Measurements from ENCODE around the gene GRAP2.
"Not testable (repeated sequence)": the region's sequence is repeated elsewhere in the genome, so short reads cannot be mapped to it uniquely, and the experiment has no call there.

The GRAP2 gene

GRCh38 chr22:39873965-39874364 lies 26.9 kb upstream of the GRAP2 start:
- H3K36me3 ChIP-seq: no peaks in the 10 kb centered on the region
- no peak overlapping the region for H3K4me2 ChIP-seq
- H3K9ac ChIP-seq: no peak overlapping the region
- H3K4me1 ChIP-seq: no peaks in the 10 kb centered on the region
- H3K27me3 ChIP-seq: no peaks in the 10 kb centered on the region
- no peak overlapping the region for H3K4me3 ChIP-seq
- H3K9me3 ChIP-seq: no peaks in the 10 kb centered on the region
- no peaks in the 10 kb centered on the region for H4K20me1 ChIP-seq
- no peak for TF ChIP-seq Cebpa-rat (IDR thresholded peaks at IDR 0.05)
- no peak overlapping the region for H3K27ac ChIP-seq

GRCh38 chr22:39875176-39875885 lies 25.6 kb upstream of the GRAP2 start:
- not testable (repeated sequence) for H3K9me3 ChIP-seq, H3K27ac ChIP-seq, H3K27me3 ChIP-seq, H3K36me3 ChIP-seq, H3K4me2 ChIP-seq, H3K9ac ChIP-seq, H3K4me1 ChIP-seq, H3K4me3 ChIP-seq, H4K20me1 ChIP-seq

GRCh38 chr22:39877079-39877845 lies 23.6 kb upstream of the GRAP2 start:
- no peaks in the 10 kb centered on the region for H3K9me3 ChIP-seq
- TF ChIP-seq Cebpa-rat (IDR thresholded peaks at IDR 0.05): no peak
- no peak overlapping the region for H3K4me3 ChIP-seq

GRCh38 chr22:39880722-39881121 lies 20.2 kb upstream of the GRAP2 start:
- H3K36me3 ChIP-seq: no peaks in the 10 kb centered on the region
- TF ChIP-seq Cebpa-rat (IDR thresholded peaks at IDR 0.05): no peak

More at GRCh38 chr22:39877079-39877845, 23.6 kb upstream of the GRAP2 start:
- Histone ChIP-seq H4K20me1 (no peaks in the 10 kb centered on the region), H3K4me1 (no peaks in the 10 kb centered on the region), H3K4me2 (no peak overlapping the region), H3K27ac (no peak overlapping the region), H3K9ac (no peak overlapping the region), H3K27me3 (no peaks in the 10 kb centered on the region), H3K36me3 (no peaks in the 10 kb centered on the region)

GRCh38 chr22:39883057-39883456 lies 17.8 kb upstream of the GRAP2 start:
- no peak overlapping the region for H3K4me2 ChIP-seq
- no peak for TF ChIP-seq Cebpa-rat (IDR thresholded peaks at IDR 0.05)
- H3K9me3 ChIP-seq: 0 out of 2 replicates have a peak, but pooled peaks cover 3% of the 10 kb centered on the region
- H3K4me1 ChIP-seq: no peaks in the 10 kb centered on the region
- H3K27me3 ChIP-seq: no peaks in the 10 kb centered on the region
- H3K9ac ChIP-seq: no peak overlapping the region
- H3K4me3 ChIP-seq: no peak overlapping the region
- H4K20me1 ChIP-seq: no peaks in the 10 kb centered on the region
- H3K36me3 ChIP-seq: no peaks in the 10 kb centered on the region
- H3K27ac ChIP-seq: no peak overlapping the region

More at GRCh38 chr22:39880722-39881121, 20.2 kb upstream of the GRAP2 start:
- no peaks in the 10 kb centered on the region for H4K20me1 ChIP-seq
- no peak overlapping the region for H3K9ac ChIP-seq
- no peak overlapping the region for H3K4me3 ChIP-seq
- no peaks in the 10 kb centered on the region for H3K27me3 ChIP-seq
- no peak overlapping the region for H3K27ac ChIP-seq
- 0 out of 2 replicates have a peak, but pooled peaks cover 3% of the 10 kb centered on the region for H3K9me3 ChIP-seq
- no peaks in the 10 kb centered on the region for H3K4me1 ChIP-seq
- H3K4me2 ChIP-seq: no peak overlapping the region

- H3K9ac ChIP-seq, H3K4me1 ChIP-seq, H3K27me3 ChIP-seq, H4K20me1 ChIP-seq, H3K4me2 ChIP-seq, H3K4me3 ChIP-seq, H3K9me3 ChIP-seq, H3K27ac ChIP-seq, H3K36me3 ChIP-seq: not testable (repeated sequence)
Observed at GRCh38 chr22:39889924-39890323, 11.0 kb upstream of the GRAP2 start.

GRCh38 chr22:39893526-39893925 lies 7.4 kb upstream of the GRAP2 start, which contains the start of gene ENTHD1:
Gene ENTHD1, minus strand, starts transcription at chr22:39893760. Its CDS starts 6,012 bp downstream, at chr22:39887748.
- Histone ChIP-seq H3K9ac (no peak within 1 kb of the TSS), H3K9me3 (no peaks in the 10 kb centered on the region), H3K36me3 (no peaks in the 10 kb centered on the region), H3K4me3 (no peak within 1 kb of the TSS), H3K27ac (no peak within 1 kb of the TSS), H4K20me1 (no peaks in the 10 kb centered on the region), H3K27me3 (no peaks in the 10 kb centered on the region), H3K4me2 (no peak within 1 kb of the TSS), H3K4me1 (peaks cover 16% of the 10 kb centered on the region)
- no peak for TF ChIP-seq Cebpa-rat (IDR thresholded peaks at IDR 0.05)

GRCh38 chr22:39894554-39895092 lies 6.3 kb upstream of the GRAP2 start:
- Histone ChIP-seq H3K36me3 (no peaks in the 10 kb centered on the region), H3K27ac (no peak overlapping the region), H3K27me3 (no peaks in the 10 kb centered on the region), H3K4me3 (no peak overlapping the region), H3K4me1 (peaks cover 27% of the 10 kb centered on the region), H3K9ac (no peak overlapping the region), H3K9me3 (no peaks in the 10 kb centered on the region), H3K4me2 (no peak overlapping the region), H4K20me1 (no peaks in the 10 kb centered on the region)
- TF ChIP-seq Cebpa-rat (IDR thresholded peaks at IDR 0.05): no peak

GRCh38 chr22:39895682-39896081 lies 5.2 kb upstream of the GRAP2 start:
- Histone ChIP-seq H3K36me3 (no peaks in the 10 kb centered on the region), H3K9me3 (no peaks in the 10 kb centered on the region), H3K27me3 (no peaks in the 10 kb centered on the region), H3K9ac (no peak overlapping the region), H4K20me1 (no peaks in the 10 kb centered on the region), H3K4me3 (no peak overlapping the region), H3K4me1 (peaks cover 38% of the 10 kb centered on the region), H3K27ac (no peak overlapping the region), H3K4me2 (no peak overlapping the region)
- TF ChIP-seq Cebpa-rat (IDR thresholded peaks at IDR 0.05): no peak
